ENCODE measurements around the gene PLEKHG3.

- TF ChIP-seq PRDM15 (CRISPR knock-in tag; IDR thresholded peaks at IDR 0.05) = no peak
- no peak for TF ChIP-seq TAF1 (CRISPR knock-in tag; IDR thresholded peaks at IDR 0.05)
These were observed 17.2 kb downstream of the PLEKHG3 start for GRCh38 chr14:64721391-64721791.
